Daoy (cell line): ENCODE measurements around the gene GPR148. TPM values are rescaled to one million over a fixed set of nuclear protein-coding genes. Genes with fewer than 3 reads are reported as not detected.

Source experiments
- DNase-seq: peaks from one replicate; pipeline ENCODE4 v3.0.0-alpha.2; 2015; ENCODE audit warnings: low read depth
- total RNA-seq: library from RNA; depleted of rRNA; stranded (reverse); fragments of >200 nt; shearing (Covaris generic); gene quantifications from 2 replicates; pipeline ENCODE4 v1.2.3, GENCODE V29; 2014

GPR148 gene
- total RNA-seq, 1 experiment from 2014 or later: not detected

DNA sequence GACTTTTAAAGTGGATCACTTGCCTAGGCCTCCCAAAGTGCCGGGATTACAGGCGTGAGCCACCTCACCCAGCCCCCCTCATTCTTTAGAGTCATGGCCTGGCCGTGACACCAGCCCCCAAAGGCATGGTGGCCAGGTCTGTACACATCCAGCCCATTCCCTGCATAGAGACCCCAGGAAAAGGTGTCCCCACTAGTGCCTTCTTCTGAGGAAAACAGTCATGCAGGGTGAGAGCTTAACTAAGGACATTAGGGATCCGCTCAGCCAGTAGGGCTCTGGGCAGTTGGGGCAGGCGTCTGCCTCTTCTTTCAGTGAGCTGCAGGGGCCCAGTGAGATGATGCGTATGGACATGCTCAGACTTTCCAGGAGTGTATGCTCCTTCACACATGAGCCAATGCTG lies 20.8 kb downstream of the GPR148 start:
- DNase-seq: no peak

GRCh38 chr2:130754811-130755210 lies 25.9 kb downstream of the GPR148 start:
- DNase-seq: no peak

GRCh38 chr2:130755256-130756052 lies 26.6 kb downstream of the GPR148 start, which contains the start of gene AMER3:
Gene AMER3, plus strand, starts transcription at chr2:130755540. Its CDS starts 6,533 bp downstream, at chr2:130762073.
- DNase-seq: no peak

DNA sequence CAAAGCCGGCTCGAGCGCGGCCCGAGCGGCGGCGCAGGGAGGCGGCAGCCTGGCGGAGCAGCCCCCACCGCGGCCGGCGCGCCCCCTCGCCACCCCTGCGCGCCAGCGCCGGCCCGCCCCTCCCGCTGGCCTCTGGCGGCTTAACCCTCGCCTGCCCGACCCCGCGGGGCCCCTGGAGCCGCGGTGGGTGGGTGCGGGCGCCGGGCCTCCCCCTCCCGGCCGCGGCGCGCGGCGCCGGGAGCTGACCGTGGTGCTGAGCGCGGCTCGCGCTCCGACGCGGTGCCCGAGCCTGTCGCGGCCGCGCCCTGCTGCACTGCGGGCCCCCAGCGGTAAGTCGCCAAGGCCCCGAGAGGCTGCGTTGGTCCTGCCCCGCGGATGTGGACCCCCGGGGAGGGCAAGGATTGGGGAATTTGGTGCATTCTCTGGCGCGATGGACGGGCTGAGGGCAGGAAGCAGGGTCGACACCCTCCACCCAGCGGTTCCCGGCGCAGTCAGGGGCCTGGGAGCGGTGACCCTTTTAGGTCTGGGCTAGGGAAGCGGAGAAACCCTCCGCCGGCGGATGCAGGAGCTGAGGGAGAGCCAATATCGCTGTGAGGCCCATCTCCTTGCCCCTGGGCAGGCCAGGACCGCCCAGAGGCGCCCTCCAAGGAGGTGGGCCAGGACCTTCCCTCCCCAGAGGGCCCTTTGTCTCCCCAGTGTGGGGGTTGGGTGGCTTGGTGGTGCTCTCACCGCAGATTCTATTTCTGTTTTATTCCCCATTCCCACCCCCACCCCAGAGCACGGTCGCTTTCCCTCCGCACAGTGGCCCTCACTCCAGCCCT lies 27.4 kb downstream of the GPR148 start:
- DNase-seq: peak; percentile 50

DNA sequence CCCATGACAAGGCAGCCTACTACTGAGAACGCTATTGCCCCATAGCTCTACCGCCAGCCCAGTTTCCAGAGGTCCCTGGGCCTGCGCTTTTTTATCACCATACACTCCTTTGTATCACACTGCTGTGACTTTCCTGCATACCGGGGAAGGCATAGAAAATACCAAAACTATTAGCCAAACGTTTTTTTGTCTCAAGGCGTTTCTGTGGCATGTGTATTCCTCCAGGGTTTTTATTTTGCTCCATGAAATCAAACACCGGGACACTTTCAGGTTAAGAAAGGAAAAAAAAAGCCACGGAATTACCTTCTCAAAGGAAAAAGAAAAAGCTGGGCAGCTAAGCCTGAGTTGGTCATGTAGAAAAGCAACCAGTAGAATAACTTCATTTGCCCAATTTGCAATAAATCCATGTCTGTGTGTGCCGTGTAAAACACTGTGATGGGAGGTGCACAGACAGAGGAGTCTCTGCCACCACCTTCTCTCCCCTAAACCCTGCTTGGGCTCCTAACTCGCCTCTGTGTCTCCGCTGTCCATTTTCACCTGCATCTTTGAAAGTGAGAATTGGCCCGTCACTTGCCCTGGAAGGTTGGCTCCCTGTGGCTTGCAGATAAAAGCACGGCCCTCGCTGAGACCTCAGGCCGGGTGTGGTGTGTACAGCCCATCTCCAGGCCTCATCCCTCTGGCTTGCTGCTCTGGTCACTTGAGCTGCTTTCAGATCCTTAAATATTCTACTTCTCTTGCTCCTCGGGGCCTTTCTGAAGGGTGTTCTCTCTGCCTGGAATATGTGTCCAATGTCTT lies 28.2 kb downstream of the GPR148 start:
- DNase-seq: no peak

DNA sequence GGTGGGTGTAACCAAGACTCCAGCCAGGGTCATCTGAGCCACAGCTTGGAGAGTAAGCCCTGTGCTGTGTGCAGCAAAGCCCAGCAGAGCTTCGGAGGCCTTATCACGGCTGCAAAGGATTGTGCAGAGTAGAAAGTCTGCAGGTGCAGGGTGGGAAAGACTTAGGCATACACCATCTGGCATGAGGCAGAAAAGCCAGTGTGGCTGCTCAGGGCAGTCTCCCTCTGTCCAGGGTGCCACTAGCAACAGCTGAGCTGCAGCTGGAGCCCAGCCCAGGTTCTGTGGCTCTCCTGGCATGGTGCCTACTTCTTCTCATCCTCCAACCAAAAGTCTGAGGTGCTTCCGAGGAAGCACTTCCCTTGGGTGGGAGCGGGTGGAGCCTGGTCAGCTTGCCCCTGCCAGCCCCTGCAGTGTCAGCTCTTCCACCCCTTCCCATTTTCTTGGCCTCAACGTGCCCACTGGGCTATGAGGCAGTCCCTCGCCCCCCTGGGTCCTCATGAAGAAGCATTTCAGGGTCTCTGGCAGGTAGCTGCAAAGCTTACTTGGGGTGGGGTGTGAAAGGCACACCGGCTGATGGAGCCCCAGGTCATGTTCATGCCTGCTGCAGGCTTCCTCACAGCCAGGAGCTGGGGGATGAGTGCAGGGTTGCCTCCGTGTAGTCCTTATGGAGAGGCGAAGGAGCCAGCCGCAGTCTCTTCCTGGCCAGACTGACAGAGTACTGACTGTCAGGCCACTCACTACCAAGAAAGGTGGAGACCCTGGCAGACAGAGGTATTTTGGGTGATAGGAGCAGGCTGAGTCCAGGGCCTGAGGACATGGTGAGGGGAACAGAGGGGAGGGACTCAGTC lies 31.3 kb downstream of the GPR148 start:
- DNase-seq: peak; percentile 71

- DNase-seq: no peak
Measured at GRCh38 chr2:130760754-130761751, 32.2 kb downstream of the GPR148 start.

- no peak for DNase-seq
Measured at GRCh38 chr2:130762031-130762909, 33.4 kb downstream of the GPR148 start.

DNA sequence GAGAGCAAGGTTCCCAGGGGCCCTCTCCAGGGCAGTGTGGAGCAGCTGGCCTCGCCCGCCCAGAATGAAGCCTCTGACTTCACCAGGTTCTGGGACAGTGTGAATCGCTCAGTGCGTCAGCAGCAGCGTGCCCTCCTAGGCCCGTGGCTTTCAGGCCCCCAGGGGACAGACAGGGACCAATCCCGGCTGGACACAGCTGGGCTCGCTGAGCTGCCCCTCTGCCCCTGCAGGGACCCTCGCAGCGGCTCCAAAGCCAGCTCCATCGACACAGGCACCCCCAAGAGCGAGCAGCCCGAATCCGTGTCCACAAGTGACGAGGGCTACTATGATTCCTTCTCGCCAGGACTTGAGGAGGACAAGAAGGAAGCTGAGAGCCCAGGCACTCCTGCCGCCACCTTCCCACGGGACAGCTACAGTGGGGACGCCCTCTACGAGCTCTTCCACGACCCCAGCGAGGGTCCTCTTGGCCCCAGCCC lies 34.1 kb downstream of the GPR148 start:
- DNase-seq: no peak

GRCh38 chr2:130763405-130763804 lies 34.5 kb downstream of the GPR148 start:
- DNase-seq: no peak

- no peak for DNase-seq
Measured at GRCh38 chr2:130764035-130764820, 35.4 kb downstream of the GPR148 start.

GRCh38 chr2:130764821-130765115 lies 35.9 kb downstream of the GPR148 start:
- DNase-seq: no peak

DNA sequence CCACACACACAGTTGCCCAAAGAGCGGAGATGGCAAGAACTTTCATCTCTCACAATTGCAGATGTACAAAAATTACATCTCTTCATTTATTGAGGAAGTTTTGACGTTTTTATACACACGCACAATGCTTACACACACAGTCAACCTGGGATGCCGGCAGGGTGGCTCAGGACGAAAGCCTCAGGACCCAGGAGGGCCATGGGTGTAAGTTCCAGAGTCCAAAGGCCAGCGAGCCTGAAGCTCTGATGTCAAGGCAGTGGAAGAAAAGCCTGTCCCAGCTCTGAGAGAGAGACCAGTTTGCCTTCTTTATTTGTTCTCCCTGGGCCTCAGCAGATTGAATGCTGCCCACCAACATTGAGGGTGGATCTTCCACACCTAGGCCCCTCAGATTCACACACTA lies 36.6 kb downstream of the GPR148 start:
- no peak for DNase-seq

DNA sequence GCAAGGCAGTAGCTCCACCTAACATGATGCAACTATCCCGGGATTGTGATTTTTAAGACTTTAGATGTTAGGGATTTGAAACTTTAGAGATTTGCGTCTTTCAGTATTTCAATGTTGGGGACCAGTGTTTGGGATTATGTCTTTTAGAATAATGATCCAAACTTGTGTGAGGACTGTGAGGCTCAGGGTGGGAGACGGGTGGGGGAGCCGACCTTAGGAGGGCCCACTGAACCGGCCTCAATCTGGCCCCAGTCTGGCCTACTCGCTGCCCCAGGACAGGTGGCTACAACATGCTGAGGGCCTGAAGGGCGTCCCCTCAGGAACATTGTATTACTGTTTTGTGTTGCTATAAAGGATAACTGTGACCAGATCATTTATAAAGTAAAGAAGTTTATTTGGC lies 37.2 kb downstream of the GPR148 start:
- no peak for DNase-seq

- no peak for DNase-seq
Measured at GRCh38 chr2:130766711-130767407, 38.0 kb downstream of the GPR148 start.

DNA sequence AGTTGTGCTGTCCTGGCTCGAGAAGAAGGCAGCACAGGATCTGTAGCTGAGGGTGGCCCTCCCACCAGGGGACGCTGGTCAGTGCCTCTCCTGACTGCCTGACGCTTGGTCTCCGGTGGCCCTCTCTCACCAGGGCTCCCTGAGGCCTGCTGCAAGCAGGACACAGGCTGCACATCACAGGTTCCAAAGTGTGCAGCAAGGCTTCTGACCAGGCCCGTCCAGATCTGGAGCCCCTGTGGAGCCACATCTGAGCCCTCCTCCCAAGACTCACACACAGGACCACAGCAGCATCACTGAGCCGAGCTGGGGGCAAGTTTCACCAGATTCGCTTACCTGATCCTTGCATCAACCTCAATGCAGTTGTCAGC lies 38.5 kb downstream of the GPR148 start:
- DNase-seq: no peak

GRCh38 chr2:130768191-130768855 lies 39.5 kb downstream of the GPR148 start:
- DNase-seq: no peak
